HCT116 (cell line): ENCODE measurements around the gene ARRDC2. TPM values are rescaled to one million over a fixed set of nuclear protein-coding genes. Genes with fewer than 3 reads are reported as not detected.

Experiments
- ATAC-seq: fragments of 200-7000 bp; cut with Tn5 transposase; 2 replicates; pipeline ENCODE4 v1.9.1; 2020; ENCODE audit warnings: mild to moderate bottlenecking, moderate library complexity
- BruUV-seq: library from RNA; stranded (reverse); fragments of 400-500 nt; replicated peaks from 2 replicates; lab custom pipeline; 2021; lab: Mats Ljungman, UMichigan
- CTCF ChIA-PET: fragments of 300-600 bp; sonication (Branson Sonifier 250); formaldehyde crosslinking; loops from one replicate; lab custom pipeline; 2021; ENCODE audit warnings: antibody characterized with exemption; lab: Charles Lee
- POLR2A ChIA-PET: fragments of 300-600, 350-600 bp; sonication (Branson Sonifier 250); formaldehyde crosslinking; loops from one replicate; lab custom pipeline; 2021; ENCODE audit warnings: antibody characterized with exemption; lab: Charles Lee
- RAD21 ChIA-PET, 2 experiments: fragments of 300-600 bp; sonication (Branson Sonifier 250); formaldehyde crosslinking; loops; one replicate each; lab custom pipeline; 2023; ENCODE audit warnings: low total read pairs in 2 of 2; ENCODE audit not compliant: uncharacterized antibody in 2 of 2, unreplicated experiment in 2 of 2, low non-redundant PET in 1 of 2; lab: Charles Lee
- DNase-seq: peaks from one replicate; pipeline ENCODE4 v3.0.0-alpha.2; 2010; ENCODE audit warnings: low read depth, low spot score
- H2AFZ ChIP-seq: fragments of 200-600 bp; shearing (Covaris generic), sonication (generic); 2 replicates; pipeline ENCODE4 v1.6.1; 2017; ENCODE audit warnings: low read depth, mixed run types, mixed read lengths, antibody characterized with exemption, low read length; ENCODE audit not compliant: poor library complexity, severe bottlenecking
- H3K27ac ChIP-seq: 2 replicates; pipeline ENCODE4 v1.5.1; 2012; ENCODE audit warnings: low read depth, low read length
- H3K27me3 ChIP-seq: fragments of 200-600 bp; sonication (generic); 2 replicates; pipeline ENCODE4 v1.6.1; 2016; ENCODE audit warnings: mixed run types, low read length, mixed read lengths; ENCODE audit not compliant: insufficient read depth
- H3K36me3 ChIP-seq, 2 experiments: fragments of 200-500 bp in 1 of 2; fragments of 200-600 bp in 1 of 2; sonication (Bioruptor generic) in 1 of 2; sonication (generic) in 1 of 2; 2 replicates each; pipeline versions ENCODE4 v1.5.1 to v1.6.1; 2014 to 2016; ENCODE audit warnings: low read length in 2 of 2, inconsistent platforms in 1 of 2, mixed read lengths in 1 of 2, mixed run types in 1 of 2; ENCODE audit not compliant: insufficient read depth in 2 of 2, control insufficient read depth in 1 of 2
- H3K4me1 ChIP-seq, 2 experiments: fragments of 200-600 bp in 1 of 2; sonication (generic) in 1 of 2; 2 replicates each; pipeline versions ENCODE4 v1.5.1 to v1.6.1; 2012 to 2017; ENCODE audit warnings: low read length in 2 of 2, inconsistent platforms in 1 of 2, mild to moderate bottlenecking in 1 of 2, mixed read lengths in 1 of 2, mixed run types in 1 of 2, moderate library complexity in 1 of 2; ENCODE audit not compliant: insufficient read depth in 2 of 2, control insufficient read depth in 1 of 2
- H3K4me2 ChIP-seq: fragments of 200-600 bp; sonication (generic); 2 replicates; pipeline ENCODE4 v1.6.1; 2017; ENCODE audit warnings: mixed run types, low read length, mixed read lengths
- H3K4me3 ChIP-seq, 2 experiments: fragments of 200-600 bp in 1 of 2; sonication (generic) in 1 of 2; replicated peaks in 1 of 2; 2 replicates each; pipeline ENCODE4 v1.5.1; 2011 to 2016; ENCODE audit warnings: low read length in 2 of 2, control low read depth in 1 of 2, low read depth in 1 of 2, mild to moderate bottlenecking in 1 of 2, mixed read lengths in 1 of 2, mixed run types in 1 of 2
- H3K79me2 ChIP-seq: fragments of 200-600 bp; sonication (generic); 2 replicates; pipeline ENCODE4 v1.6.1; 2017; ENCODE audit warnings: mild to moderate bottlenecking, mixed run types, low read length, moderate library complexity, mixed read lengths; ENCODE audit not compliant: insufficient read depth
- H3K9ac ChIP-seq: fragments of 200-600 bp; sonication (generic); 2 replicates; pipeline ENCODE4 v1.6.1; 2016; ENCODE audit warnings: low read length, mixed read lengths
- H3K9me2 ChIP-seq: fragments of 200-600 bp; sonication (generic), shearing (Covaris generic); 2 replicates; pipeline ENCODE4 v1.6.1; 2017; ENCODE audit warnings: mixed run types, mild to moderate bottlenecking, moderate library complexity; ENCODE audit not compliant: insufficient read depth
- H3K9me3 ChIP-seq, 2 experiments: fragments of 200-500 bp in 1 of 2; fragments of 200-600 bp in 1 of 2; sonication (Bioruptor generic) in 1 of 2; sonication (generic) in 1 of 2; 2 replicates each; pipeline ENCODE4 v1.6.1; 2014 to 2017; ENCODE audit warnings: low read length in 2 of 2, mixed read lengths in 2 of 2, inconsistent platforms in 1 of 2, low read depth in 1 of 2, mild to moderate bottlenecking in 1 of 2, mixed run types in 1 of 2, moderate library complexity in 1 of 2; ENCODE audit not compliant: control insufficient read depth in 1 of 2, insufficient read depth in 1 of 2
- H4K20me1 ChIP-seq: fragments of 200-600 bp; sonication (generic), shearing (Covaris generic); 2 replicates; pipeline ENCODE4 v1.6.1; 2017; ENCODE audit warnings: mixed run types, mild to moderate bottlenecking, moderate library complexity; ENCODE audit not compliant: insufficient read depth
- CEBPB ChIP-seq: IDR thresholded peaks from 2 replicates; pipeline ENCODE4 v1.6.1; 2012; ENCODE audit warnings: low read depth
- EGR1 ChIP-seq: IDR thresholded peaks from 2 replicates; pipeline ENCODE4 v1.6.1; 2012; ENCODE audit warnings: low read depth
- ELF1 ChIP-seq: IDR thresholded peaks from 2 replicates; pipeline ENCODE4 v1.6.1; 2012; ENCODE audit warnings: low read depth, borderline replicate concordance
- EZH2phosphoT487 ChIP-seq: fragments of 200-600 bp; IDR thresholded peaks from 2 replicates; pipeline ENCODE4 v1.6.1; 2018; ENCODE audit warnings: antibody characterized with exemption, borderline replicate concordance
- FOSL1 ChIP-seq: IDR thresholded peaks from 2 replicates; pipeline ENCODE4 v1.6.1; 2012; ENCODE audit warnings: low read depth
- JUND ChIP-seq: IDR thresholded peaks from 2 replicates; pipeline ENCODE4 v1.6.1; 2012
- MAX ChIP-seq: IDR thresholded peaks from 2 replicates; pipeline ENCODE4 v1.6.1; 2012
- SIN3A ChIP-seq: IDR thresholded peaks from 2 replicates; pipeline ENCODE4 v1.6.1; 2012; ENCODE audit warnings: low read depth
- YY1 ChIP-seq: IDR thresholded peaks from 2 replicates; pipeline ENCODE4 v1.6.1; 2011; ENCODE audit warnings: low read length, low read depth, moderate library complexity, mild to moderate bottlenecking; ENCODE audit not compliant: insufficient replicate concordance; ENCODE audit errors: extremely low read depth
- intact Hi-C: fragments of 100-400 bp; cut with micrococcal nuclease; formaldehyde crosslinking; loops from 2 replicates; pipeline ENCODE4 v1.10.0; 2022
- total RNA-seq: library from RNA; stranded (reverse); gene quantifications from one replicate; pipeline ENCODE4 v1.2.1, GENCODE V29; 2021; ENCODE audit not compliant: unreplicated experiment
- TF ChIP-seq, protein P1 (sequence below): IDR thresholded peaks from 2 replicates; pipeline ENCODE4 v1.6.1; 2011; ENCODE audit warnings: mild to moderate bottlenecking, low read length, moderate library complexity; ENCODE audit not compliant: insufficient replicate concordance; ENCODE audit errors: extremely low read depth

ARRDC2 gene
- total RNA-seq, 1 experiment from 2014 or later, result 36.5 TPM

DNA sequence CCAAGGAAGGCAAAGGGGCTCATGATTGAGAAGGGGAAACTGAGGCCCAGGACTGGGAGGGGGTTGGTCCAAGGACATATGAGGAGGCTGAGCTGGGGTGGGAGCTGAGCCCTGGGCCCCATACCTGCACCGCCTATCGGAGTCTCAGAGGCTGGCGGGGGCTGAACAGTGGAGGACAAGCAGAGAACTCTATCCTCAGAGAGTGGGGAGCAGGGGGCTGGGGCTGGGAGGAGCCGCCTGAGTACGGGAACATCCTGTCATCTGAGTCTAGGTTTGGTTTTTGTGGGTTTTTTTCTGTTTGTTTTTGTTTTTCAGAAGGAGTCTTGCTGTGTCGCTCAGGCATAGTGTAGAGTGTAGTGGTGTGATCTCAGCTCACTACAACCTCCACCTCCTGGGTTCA is 6.2 kb downstream of the ARRDC2 start:
- ChIA-PET CTCF (no interaction called here), RAD21 (no interaction called here), POLR2A (no interaction called here)
- H3K27ac ChIP-seq, result no peak overlapping the region
- ATAC-seq (no peak), DNase-seq (no peak)
- no peak overlapping the region for H3K4me3 ChIP-seq
- peaks cover 4 to 10% of the 10 kb centered on the region in 2 experiments; a peak in 2 of 4 replicates for H3K4me1 ChIP-seq
- intact Hi-C loops, result no loop called here
- H3K9ac ChIP-seq, result no peak overlapping the region
- H4K20me1 ChIP-seq, result no peaks in the 10 kb centered on the region
- H3K4me2 ChIP-seq, result no peak overlapping the region
- TF ChIP-seq EZH2phosphoT487 (no peak), FOSL1 (no peak), MAX (no peak), EGR1 (no peak), JUND (no peak), SIN3A (no peak), CEBPB (no peak), YY1 (no peak), ELF1 (no peak)
- TF ChIP-seq, protein P1, sequence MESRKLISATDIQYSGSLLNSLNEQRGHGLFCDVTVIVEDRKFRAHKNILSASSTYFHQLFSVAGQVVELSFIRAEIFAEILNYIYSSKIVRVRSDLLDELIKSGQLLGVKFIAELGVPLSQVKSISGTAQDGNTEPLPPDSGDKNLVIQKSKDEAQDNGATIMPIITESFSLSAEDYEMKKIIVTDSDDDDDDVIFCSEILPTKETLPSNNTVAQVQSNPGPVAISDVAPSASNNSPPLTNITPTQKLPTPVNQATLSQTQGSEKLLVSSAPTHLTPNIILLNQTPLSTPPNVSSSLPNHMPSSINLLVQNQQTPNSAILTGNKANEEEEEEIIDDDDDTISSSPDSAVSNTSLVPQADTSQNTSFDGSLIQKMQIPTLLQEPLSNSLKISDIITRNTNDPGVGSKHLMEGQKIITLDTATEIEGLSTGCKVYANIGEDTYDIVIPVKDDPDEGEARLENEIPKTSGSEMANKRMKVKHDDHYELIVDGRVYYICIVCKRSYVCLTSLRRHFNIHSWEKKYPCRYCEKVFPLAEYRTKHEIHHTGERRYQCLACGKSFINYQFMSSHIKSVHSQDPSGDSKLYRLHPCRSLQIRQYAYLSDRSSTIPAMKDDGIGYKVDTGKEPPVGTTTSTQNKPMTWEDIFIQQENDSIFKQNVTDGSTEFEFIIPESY, result no peak
- H2AFZ ChIP-seq, result no peak overlapping the region
- no peaks in the 10 kb centered on the region for H3K9me2 ChIP-seq
- peaks cover 25 to 38% of the 10 kb centered on the region in 2 experiments for H3K36me3 ChIP-seq
- H3K9me3 ChIP-seq, result no peaks in the 10 kb centered on the region
- H3K27me3 ChIP-seq, result no peaks in the 10 kb centered on the region
- peaks cover 2% of the 10 kb centered on the region; the same call in 1 of the 2 replicates for H3K79me2 ChIP-seq
- no TSS peak for BruUV-seq
